Pulmonary artery endothelial cell (primary cell): ENCODE data around the gene CACNA2D4. TPM values are rescaled to one million over a fixed set of nuclear protein-coding genes. Genes with fewer than 3 reads are reported as not detected.

Experiments
- DNase-seq: peaks from one replicate; pipeline ENCODE4 v3.0.0-alpha.2; 2011; ENCODE audit warnings: low read depth, low spot score
- total RNA-seq: library from RNA; depleted of rRNA; stranded (reverse); fragments of >200 nt; gene quantifications from 2 replicates; pipeline ENCODE4 v1.2.3, GENCODE V29; 2014

CACNA2D4 gene
- total RNA-seq, 1 donor from 2014 or later, result 0.46 TPM

- DNase-seq, result no peak
Observed at GRCh38 chr12:1846421-1847405, 71.7 kb downstream of the CACNA2D4 start.

GRCh38 chr12:1845886-1846285, 72.6 kb downstream of the CACNA2D4 start:
- no peak for DNase-seq

- no peak for DNase-seq
Observed at GRCh38 chr12:1845427-1845826, 73.0 kb downstream of the CACNA2D4 start.

DNA sequence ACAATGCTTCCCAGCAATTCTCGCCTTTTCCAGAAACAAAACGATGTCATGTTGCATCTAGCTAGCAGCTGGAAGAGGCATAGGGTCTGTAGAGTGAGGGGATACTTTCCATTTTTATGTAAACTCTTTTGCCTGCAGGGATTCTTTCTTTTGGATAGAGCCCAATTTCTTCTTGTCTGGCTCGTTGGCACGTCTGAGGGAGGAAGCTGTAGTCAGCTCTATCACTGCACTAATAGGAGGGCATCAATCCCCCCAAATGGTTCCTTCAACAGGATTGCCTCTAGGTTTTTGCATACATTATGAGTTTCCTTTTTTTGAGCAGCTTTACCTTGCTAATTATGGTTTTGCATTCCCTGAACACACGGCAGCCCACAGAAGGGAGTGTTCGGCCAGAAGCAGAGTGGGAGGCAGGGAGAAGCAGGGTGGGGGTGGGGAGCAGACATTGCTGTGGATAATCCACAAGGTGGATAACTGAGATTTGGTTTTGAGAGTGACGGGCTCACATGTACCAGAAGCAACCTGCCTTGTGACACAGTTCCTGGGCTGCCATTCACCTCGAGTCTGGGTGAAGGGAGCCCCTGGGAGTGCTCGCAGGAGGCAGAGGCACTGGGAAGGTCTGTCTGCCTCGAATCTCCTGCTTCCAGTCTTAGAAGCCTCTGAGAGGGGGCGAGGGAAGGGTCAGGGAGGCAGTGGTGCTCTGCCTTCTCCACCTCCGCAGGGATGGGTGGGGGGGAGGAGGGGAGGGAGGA, 73.6 kb downstream of the CACNA2D4 start:
- DNase-seq, result no peak

GRCh38 chr12:1844223-1844622, 74.2 kb downstream of the CACNA2D4 start:
- no peak for DNase-seq

DNA sequence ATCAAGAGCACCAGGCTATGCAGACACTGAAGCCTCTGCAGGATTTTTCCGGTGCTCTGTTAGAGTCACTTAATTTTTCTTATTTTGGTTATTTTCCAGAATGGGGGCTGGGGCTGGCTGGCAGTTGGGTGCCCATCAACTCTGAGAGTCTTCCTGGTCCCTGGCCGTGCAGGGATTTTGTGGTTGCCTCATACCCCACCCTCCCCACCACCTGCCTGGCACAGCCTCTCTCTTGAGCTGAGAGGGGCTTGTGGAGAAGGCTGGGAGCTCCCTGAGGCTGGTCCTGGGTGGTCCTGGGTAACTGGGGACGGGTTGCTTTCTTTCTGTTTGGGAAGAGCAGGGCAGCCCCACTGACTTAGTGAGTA, 74.8 kb downstream of the CACNA2D4 start:
- no peak for DNase-seq

GRCh38 chr12:1842905-1843640, 75.4 kb downstream of the CACNA2D4 start:
- no peak for DNase-seq

GRCh38 chr12:1842183-1842904, 76.1 kb downstream of the CACNA2D4 start:
- no peak for DNase-seq

DNA sequence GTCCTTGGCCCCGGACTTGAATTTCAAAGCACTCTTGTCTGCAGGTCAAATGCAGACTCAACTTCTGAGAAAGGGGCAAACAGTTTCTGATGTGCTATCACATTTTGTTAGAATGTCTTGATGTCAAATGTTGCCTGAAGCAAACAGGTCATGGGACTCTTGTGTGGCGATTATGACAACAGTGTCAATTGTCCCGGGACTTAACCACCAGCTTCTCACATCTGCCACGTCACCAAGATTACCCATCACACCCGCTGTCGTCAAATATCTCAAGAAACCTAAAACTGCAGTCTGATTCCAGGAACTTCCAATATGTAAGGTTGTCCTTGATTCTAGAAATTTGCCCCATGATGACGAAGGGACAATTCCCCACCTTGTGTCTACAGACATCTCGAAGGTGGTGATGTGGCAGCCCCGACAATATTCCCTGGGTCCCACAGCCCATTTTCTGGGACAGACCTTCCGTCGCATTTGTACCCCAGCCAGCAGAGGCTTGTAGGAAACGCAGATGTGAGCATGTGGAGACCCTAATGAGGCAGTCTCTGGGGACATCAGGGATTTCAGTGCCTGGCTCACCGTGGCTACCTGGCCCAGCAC, 76.8 kb downstream of the CACNA2D4 start:
- no peak for DNase-seq

- no peak for DNase-seq
Observed at GRCh38 chr12:1840981-1841425, 77.4 kb downstream of the CACNA2D4 start.

DNA sequence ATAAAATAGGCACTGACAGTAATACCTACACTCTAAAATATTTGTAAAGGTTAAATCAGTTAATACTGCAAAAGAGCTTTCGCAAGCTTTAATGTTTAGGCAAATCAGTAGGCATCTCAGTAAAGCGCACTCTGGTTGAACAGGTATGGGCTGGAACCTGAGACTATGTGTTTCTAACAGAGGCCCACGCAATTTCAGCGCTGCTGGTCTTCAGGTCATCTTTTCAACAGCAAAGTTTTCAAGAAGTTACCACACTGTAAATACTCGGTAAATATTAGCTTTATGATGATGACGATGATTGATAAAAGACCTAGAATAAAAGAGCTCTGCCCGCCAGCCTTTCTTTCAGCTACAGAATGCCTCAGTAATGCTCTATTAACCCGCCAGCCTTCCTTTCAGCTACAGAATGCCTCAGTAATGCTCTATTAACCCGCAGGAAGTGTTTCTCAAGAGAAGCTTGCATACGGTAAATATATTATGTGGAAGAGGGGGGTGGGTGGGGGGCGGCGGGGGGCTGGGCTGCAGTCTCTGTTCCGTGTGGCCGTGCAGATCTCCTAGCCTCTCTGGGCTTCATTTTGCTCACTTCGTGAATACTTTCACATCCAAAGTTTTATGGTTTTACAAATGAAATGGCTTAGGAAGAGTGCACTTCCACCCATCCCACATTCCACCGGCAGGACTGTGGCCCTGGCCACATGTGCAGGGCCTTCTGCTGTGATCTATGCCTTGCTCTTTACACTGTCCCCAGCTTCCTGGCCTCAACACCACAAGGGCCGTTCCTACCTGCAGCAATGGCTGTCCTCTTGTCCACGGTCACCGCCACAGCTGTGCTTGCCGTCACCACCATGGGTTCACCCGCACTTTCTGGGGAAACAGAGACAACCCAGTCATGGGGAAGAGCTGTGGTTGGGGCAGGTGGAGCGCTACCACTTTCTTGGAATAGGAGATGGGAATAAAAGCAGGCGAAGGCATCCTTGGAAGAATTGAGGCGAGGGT, 78.2 kb downstream of the CACNA2D4 start:
- DNase-seq, result no peak

- DNase-seq, result no peak
Observed at GRCh38 chr12:1839464-1839863, 79.0 kb downstream of the CACNA2D4 start.

DNA sequence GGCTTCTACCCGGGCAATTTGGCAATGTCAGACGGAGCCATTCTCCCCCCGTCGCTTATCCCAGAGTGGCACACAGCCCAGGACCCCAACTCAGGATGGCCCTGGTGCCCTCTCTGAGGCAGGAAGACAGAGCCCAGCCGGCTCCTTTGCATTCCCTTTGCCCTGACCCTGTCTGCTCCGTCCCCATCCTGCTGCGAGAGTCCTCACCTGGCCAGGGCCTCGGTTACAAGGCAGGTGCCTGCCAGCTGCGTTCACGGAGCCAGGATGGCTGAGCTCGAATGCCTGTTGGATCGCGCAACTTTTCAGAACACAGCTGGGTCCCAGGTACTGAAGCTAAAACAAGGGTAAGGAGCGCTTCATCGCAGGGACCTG, 79.5 kb downstream of the CACNA2D4 start:
- DNase-seq, result no peak

DNA sequence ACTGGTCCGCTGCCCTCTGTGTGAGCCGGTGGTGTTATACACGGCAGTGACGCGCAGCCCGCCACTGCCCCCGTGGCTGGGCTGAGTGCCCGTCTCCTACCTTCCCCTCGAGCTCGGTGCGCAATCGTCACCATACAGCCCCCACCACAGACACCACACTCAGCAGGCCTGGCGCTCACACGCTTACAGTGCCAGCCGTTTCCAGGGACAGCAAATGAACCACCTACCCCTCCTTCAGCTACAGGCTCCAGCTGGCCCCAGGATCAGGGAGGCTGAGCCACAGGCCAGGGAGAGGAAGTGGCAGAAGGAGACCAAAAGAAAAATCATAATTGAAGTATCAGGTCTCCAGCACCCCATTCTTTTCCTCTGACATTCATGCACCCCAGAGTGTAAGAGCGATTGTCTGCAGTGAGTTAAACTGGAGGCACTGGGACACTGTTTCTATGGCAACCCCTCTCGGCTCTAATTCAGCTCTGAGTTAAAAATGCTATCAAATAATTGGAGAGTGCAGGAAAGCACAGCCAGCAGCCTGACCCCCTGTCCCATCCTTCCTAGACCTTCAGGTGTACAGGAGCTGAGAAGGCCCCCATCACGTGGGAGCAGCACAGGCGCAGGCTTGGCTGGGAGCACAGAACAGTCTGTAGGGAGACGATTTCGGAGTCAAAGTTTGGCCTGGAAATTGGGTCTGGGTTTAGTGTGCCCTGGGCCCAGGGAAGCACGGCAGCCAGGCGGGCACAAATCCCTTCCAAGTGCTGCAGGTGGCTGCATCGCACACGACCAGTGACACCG, 80.1 kb downstream of the CACNA2D4 start:
- no peak for DNase-seq

DNA sequence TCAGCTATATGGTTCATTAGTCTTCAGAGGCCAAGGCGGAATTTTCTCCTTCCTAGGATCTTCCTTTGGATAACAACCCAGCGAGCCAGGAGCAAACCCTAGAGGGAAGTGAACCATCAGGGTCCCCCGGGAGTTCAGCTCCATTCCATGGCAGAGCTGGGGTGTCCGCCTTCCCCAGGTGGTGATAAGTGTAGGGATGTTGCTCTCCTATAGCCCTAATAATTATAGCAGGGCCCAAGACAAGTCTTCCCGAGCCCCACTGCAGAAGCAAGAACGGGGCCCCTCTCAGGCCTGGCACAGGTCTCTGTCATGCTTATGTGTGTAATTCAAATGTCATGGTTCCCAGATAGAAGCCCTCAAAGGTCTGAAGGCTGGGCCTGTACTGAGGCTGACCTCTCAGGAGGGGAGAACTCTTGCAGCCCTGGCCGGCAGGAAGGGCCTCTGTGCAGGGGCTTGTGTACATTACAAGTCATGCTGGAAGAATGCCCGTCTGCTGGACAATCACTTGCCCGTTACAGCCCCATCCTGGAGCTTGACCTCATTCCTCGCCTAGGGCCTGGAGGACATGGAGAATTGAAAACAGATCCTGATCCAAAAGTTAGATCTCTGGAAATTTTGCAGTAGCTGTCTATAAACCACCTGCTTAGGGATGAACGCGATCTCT, 80.8 kb downstream of the CACNA2D4 start:
- no peak for DNase-seq

DNA sequence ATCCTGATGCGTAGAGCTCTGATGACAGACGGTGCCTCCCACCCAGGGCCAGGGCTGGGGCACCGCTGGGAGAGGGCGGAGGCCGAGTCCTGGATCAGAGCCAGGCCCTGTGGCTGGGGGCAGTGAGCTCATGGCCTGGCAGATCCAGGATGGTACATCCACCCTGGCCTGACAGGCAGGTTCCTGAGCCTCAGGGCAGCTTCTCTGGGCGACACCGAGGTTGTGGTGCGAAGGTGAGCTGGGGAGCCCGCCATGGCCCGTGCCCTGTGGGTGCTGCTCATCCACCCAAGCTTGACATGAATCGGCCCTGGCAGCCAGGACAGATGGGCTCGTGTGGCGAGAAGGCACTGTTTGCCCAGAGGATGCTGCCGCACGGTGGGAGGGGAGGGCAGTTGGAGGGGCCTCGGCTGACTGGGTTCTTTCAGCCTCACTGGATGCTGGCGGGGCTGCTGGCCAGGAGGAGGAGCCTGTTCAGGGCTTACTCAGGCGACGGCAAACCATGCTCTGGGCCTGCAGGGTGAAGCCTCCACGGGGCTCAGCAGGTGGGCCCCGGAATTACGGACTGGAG, 81.5 kb downstream of the CACNA2D4 start:
- DNase-seq, result no peak

DNA sequence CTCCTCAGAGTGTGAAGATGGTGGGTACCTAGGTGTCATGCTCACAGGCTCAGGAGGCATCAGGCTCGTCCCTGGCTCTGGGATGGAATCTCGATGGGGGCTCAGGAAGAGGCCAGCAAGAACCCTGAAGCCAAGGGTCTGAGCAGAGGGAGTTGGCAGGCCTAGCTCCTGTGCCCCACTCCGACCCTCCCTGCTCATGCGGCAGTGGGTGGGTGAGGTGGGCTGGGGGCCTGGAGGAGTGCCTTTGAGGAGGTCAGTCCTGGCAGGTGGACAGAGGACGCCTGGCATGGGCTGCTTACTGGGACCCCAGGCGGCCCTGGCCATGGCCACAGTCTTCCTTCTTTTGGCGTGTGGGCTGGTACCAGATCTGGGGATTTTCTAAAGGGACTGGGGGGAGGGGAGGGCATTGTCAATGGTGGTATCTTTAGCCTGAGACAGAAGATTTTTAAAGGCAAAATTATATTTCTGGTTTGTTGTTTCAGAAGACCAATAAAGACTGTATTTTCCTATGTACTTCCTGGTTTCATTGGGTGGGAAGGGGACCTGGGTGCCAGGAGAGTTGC, 82.1 kb downstream of the CACNA2D4 start:
- DNase-seq, result no peak
